Measurements from ENCODE around the gene TSSK1B.
"Not testable (repeated sequence)": the region's sequence is repeated elsewhere in the genome, so short reads cannot be mapped to it uniquely, and the experiment has no call there.

TSSK1B gene, protein sequence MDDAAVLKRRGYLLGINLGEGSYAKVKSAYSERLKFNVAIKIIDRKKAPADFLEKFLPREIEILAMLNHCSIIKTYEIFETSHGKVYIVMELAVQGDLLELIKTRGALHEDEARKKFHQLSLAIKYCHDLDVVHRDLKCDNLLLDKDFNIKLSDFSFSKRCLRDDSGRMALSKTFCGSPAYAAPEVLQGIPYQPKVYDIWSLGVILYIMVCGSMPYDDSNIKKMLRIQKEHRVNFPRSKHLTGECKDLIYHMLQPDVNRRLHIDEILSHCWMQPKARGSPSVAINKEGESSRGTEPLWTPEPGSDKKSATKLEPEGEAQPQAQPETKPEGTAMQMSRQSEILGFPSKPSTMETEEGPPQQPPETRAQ

GRCh38 chr5:113434889-113435288 lies at the start of gene TSSK1B:
Gene TSSK1B (minus strand): TSS chr5:113434989. CDS start chr5:113434839, 150 bp downstream.
- DNase-seq, result no peak

GRCh38 chr5:113480243-113480642 lies 45.5 kb upstream of the TSSK1B start:
- no peak for DNase-seq

GRCh38 chr5:113478691-113479090 lies 43.9 kb upstream of the TSSK1B start:
- DNase-seq, result no peak

- no peak for DNase-seq
Observed at GRCh38 chr5:113474100-113474728, 39.4 kb upstream of the TSSK1B start.

- no peak for DNase-seq
Observed at GRCh38 chr5:113463032-113463431, 28.2 kb upstream of the TSSK1B start.

- DNase-seq, result not testable (repeated sequence)
Observed at GRCh38 chr5:113457106-113457505, 22.3 kb upstream of the TSSK1B start.

DNA sequence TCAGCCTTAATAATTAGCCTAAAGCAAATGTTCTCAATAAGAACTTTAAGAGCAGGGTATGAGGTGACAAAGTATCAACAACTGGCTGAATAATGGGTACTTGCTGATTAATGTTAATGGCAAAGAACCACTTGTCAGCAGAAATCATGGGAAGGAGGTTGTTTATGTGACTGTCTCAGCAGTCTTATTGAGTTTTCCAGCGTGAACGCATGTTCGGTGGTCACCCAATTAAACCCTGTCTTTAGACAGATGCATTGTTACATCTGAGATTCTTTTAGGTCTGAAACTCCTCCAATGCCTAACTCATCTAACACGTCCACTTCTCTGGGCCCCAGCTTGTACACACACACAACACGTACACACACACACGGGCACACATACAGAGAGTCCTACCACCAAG lies 18.2 kb upstream of the TSSK1B start:
- no peak for DNase-seq

DNA sequence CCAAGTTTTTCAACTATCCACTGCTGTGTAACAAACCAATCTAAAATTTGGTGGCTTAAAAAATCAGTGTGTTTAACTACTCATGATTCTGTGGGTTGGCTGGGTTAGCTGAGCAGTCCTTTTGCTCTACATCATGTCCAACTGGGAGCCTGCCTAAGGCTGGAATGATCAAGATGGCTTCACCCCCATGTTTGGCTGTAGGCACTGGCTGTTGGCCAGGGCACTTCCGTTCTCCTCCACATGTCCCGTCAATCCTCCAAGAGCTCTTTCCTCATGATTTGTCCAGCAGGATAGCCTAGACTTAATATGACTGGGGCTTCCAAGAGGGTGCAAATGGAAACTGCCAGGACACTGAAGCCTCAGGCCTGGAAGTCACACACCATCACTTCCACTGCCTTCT lies 17.0 kb upstream of the TSSK1B start:
- DNase-seq, result no peak

DNA sequence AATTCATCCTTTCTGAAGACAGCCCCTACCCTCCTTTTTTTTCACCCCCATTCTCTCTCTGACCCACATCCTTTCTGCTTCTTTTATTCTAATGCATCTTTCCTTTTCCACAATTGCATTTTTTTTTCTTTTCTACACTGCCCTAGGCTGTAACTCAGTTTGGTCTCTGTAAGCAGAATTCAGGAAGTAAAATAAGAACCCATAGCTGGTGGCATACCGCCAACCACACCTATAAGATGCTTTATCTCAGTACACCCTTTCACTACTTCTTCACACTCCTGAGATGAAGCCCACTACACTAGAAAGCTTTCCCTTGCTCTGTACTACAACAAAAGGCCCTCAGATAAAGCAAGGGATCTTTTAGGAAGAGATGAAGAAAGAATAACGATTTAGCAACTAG lies 16.1 kb upstream of the TSSK1B start:
- DNase-seq, result no peak

GRCh38 chr5:113450462-113450861 lies 15.7 kb upstream of the TSSK1B start:
- no peak for DNase-seq

- DNase-seq, result no peak
Observed at GRCh38 chr5:113448252-113448651, 13.5 kb upstream of the TSSK1B start.

GRCh38 chr5:113447498-113448050 lies 12.8 kb upstream of the TSSK1B start:
- peak; percentile 48 for DNase-seq

DNA sequence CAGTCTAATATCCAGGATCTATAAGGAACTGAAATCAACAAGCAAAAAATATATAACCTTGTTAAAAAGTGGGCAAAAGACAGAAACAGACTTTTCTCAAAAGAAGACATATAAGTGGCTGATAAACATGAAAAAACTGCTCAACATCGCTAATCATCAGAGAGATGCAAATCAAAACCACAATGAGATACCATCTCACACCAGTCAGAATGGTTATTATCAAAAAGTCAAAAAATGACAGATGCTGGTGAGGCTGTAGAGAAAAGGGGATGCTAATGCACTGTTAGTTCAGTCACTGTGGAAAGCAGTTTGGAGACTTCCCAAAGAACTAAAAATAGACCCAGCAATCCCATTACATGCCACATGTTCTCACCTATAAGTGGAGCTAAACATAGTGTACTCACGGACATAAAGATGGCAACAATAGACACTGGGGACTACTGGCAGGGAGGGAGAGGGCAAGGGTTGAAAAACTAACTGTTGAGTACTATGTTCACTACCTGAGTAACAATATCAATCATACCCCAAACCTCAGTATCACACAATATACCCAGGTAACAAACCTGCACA lies 11.7 kb upstream of the TSSK1B start:
- no peak for DNase-seq

- DNase-seq, result peak; percentile 41
Observed at GRCh38 chr5:113437111-113437510, 2.3 kb upstream of the TSSK1B start.

- DNase-seq, result no peak
Observed at GRCh38 chr5:113435575-113435974, 786 bp upstream of the TSSK1B start.

GRCh38 chr5:113433862-113434612 lies 752 bp downstream of the TSSK1B start:
- DNase-seq, result no peak

GRCh38 chr5:113433071-113433470 lies 1.7 kb downstream of the TSSK1B start:
- DNase-seq, result no peak

DNA sequence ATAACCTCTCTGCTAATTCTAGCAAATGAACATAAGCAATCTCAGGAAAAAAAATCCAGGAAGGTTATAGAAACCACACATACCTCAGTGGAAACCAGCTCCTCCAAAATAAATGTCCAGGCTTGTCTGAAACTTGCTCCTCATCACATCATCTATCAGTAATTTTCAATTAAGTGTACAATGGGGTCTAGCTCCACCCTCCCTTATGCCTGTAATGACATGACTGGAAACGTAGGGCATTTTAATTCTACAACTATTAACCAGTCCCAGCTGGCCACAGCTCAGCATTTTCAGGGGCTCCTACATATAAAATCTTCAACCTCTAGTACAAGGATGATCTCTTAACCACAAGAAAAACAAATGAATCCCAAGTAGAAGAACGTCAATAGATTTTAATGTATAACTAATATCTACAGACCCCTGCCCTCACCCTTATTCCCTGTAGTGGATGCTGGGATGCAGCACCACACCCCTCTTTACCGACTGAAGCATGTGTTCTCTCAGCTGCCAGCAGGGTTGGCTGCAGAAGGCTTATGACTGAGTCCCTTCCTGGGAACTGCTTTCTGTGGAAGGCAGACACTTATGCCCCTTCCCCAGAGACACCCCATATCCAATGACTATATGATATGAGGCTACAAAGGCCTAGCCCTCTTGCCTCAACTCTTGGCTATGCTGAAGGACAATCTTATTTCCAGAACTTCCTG lies 6.8 kb downstream of the TSSK1B start:
- DNase-seq, result no peak

- no peak for DNase-seq
Observed at GRCh38 chr5:113425909-113426308, 8.9 kb downstream of the TSSK1B start.

GRCh38 chr5:113421693-113422092 lies 13.1 kb downstream of the TSSK1B start:
- DNase-seq, result no peak

GRCh38 chr5:113405530-113405929 lies 29.3 kb downstream of the TSSK1B start:
- no peak for DNase-seq

- no peak for DNase-seq
Observed at GRCh38 chr5:113404269-113404668, 30.5 kb downstream of the TSSK1B start.
